Left forelimb (tissue), 1 donor: ENCODE measurements around the gene FLCN.

Source experiments
- DNase-seq: peaks from one replicate; pipeline ENCODE4 v3.0.0-alpha.2; 2018; ENCODE audit warnings: low spot score

Gene FLCN

GRCh38 chr17:17236295-17237025 is 508 bp downstream of the FLCN start:
- no peak for DNase-seq

GRCh38 chr17:17235212-17236174 is 1.5 kb downstream of the FLCN start:
- no peak for DNase-seq

- no peak for DNase-seq
These were observed 4.7 kb downstream of the FLCN start for GRCh38 chr17:17232303-17232621.

DNA sequence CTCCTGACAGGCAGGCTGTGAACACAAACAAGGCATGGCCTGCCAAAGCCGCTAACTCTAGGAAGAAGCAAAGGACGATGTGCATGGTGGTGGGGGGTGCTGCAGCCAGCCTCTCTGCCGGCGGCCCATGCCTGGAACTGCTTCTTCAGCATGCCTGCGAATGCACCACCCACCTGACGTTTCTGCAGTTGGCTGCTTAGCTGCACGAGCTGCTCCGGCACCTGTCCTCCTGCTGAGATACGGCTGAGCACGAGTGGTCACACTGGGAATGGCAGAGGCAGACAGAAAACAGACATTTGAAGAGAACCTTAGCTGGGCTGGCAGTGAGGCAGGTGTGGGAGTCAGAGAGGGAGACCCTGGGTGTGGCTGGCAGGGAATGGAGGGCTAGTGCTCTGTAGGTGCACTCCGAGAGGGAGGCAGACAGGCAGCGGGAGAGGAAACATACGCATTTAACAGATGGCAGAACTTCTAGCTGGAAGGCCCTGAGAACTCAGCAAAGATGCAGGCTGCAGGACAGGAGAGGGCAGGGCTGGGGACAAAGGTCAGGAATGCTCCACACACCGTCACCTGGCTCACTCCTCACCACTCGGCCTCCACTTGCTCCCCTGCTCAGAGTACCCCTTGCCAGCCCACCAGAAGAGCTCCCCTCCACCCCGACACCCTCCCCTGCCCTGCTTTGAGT is 5.2 kb downstream of the FLCN start:
- no peak for DNase-seq

- no peak for DNase-seq
These were observed 7.3 kb downstream of the FLCN start for GRCh38 chr17:17229416-17230384.

GRCh38 chr17:17228521-17229279 is 8.3 kb downstream of the FLCN start:
- DNase-seq: no peak

DNA sequence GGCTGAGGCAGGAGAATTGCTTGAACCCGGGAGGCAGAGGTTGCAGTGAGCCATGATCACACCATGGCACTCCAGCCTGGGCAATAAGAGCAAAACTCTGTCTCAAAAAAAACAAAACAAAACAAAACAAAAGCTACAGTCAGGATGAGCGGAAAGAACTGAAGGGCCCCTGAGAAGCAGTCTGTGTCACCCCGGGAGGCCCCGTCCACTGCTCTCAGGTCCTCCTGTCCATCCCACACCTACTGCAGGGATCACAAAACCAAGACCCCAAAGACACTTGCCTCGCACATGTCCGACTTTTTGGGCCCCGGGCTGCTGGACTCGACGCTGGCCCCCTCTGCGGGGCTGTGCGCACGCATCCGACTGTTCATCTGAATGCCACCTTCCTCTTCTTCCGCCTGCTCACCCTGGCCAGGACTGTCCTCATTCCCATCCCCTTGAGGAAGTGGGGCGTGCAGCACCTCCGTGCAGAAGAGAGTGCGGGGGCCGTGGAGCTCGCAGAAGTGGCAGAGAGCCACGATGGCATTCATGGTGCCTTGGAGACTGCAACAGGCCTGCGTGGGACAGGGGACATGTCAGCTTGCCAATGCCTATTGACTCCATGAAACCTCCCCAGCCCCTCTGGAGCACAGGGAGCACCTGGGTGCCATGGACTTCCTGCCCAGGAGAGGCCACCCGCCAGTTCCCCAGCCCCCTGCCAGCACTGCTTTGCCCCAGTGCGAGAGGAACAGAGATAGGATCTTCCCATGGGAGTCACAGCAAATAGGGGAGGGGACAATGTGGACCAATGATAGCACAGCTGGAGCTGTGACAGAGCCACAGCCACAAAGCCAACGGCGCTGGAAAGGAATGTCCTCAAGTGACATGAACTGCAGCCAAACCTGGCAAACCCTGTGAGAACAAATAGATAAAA is 9.1 kb downstream of the FLCN start:
- DNase-seq: no peak

DNA sequence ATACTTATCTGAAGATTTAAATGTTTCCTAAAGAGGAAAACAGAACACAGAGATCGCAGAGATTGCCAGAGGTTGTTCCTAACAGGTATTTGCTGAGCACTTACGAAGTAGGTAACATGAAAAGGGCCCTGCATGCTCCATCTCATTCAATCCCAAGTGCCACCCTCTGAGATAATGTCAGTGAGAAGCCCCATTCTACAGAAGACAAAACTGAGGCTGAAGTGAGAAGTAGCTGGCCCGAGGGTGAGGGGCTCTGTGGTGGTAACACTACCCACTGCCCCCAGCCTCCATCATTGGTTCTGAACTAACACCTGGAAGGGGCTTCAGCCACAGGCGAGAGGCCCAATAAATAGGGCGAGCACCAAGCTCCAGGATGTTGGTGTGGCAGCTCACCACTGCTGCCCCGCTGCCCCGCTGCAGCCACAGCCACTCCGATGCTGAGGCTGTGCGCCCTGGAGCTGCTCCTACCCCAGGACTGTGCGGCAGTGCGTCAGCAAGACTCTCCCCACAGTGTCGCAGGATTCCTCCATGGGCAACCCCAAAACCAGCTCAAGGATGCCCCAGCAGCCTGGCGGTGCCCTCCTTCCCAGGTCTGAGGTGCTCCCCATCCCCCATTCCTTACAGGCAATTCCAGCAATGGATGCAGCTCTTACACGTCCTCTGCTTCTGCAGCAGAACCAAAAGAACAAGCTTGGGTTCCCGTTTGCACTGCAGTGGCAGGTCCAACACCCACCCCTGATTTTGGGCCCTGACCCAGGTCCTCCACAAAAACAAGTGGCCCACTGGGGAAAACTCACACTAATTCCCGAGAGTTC is 10.3 kb downstream of the FLCN start:
- no peak for DNase-seq

- DNase-seq: no peak
These were observed 11.1 kb downstream of the FLCN start for GRCh38 chr17:17225901-17226300.

DNA sequence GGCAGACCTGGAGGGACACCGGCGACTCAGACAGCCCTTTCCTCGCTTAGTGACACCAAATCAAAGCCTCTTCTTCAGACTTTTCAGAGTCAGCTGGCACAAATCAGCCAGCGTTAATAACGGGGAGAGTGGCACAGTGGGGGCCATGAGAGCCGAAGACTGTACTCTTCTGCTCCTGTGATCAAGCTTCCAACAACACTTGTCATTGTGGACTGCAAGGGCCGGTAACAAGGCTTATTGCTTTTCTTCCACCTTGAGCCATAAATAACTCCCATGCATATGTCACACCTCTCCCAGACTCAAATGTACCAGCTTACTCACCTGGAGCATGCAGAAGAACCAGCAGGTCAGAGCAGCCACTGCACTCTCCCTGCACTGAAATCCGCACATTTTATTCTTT is 12.8 kb downstream of the FLCN start:
- no peak for DNase-seq

- no peak for DNase-seq
These were observed 13.2 kb downstream of the FLCN start for GRCh38 chr17:17223736-17224135.

- no peak for DNase-seq
These were observed 15.6 kb downstream of the FLCN start for GRCh38 chr17:17221329-17221728.

- no peak for DNase-seq
These were observed 16.4 kb downstream of the FLCN start for GRCh38 chr17:17220529-17220928.

- no peak for DNase-seq
These were observed 19.0 kb downstream of the FLCN start for GRCh38 chr17:17217995-17218394.

DNA sequence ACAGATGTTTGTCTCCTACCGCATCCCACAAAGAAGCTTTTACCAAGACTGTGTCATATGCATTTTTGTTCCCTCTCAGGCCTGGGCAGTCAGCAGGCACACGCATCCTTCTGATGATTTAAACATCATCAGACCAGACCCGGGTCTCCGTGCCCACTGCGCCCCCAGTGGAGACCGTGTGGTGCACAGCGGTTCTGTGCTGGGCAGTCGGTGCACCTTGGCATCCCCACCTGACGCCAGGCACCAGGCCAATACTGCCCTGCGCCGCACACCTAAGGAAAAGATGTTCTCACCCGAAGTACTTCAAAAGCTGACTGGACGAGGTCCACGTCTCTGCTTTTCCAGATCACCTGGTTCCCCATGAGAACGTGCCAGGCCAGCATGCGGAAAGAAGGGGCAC is 20.2 kb downstream of the FLCN start:
- DNase-seq: no peak

DNA sequence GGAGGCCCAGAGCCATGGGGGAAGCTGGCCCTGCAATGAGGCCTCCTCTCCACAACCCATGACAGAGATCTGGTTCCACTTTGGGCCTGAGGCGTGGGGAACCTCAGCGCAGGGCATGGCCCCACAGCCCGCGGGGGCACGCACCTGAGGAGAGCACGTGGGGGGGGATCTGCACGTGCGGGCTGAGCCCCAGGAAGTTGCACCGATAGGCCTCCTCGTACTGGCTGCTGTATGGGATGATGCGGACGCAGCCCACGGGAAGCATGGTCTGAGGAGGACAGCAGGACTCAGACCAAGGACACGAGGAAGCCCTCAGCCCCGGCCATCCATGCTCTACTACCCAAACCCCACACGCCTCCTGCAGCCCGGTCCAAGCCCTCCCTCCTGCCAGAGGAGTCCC is 20.7 kb downstream of the FLCN start:
- DNase-seq: no peak

- no peak for DNase-seq
These were observed 21.4 kb downstream of the FLCN start for GRCh38 chr17:17215575-17215974.

GRCh38 chr17:17214646-17215436 is 22.1 kb downstream of the FLCN start:
- DNase-seq: no peak
